Ascending aorta (tissue), 2 donors: ENCODE measurements around the gene HACD3. TPM values are rescaled to one million over a fixed set of nuclear protein-coding genes. Genes with fewer than 3 reads are reported as not detected.
A peak's percentile ranks its signal among the peaks of the same experiment; 100 is the strongest.

ENCODE experiments used
- DNase-seq, 2 donors: peaks; one replicate each; pipeline ENCODE4 v3.0.0-alpha.2; 2019; ENCODE audit warnings: low spot score in 2 of 2
- H3K27ac ChIP-seq, 2 donors: fragments of 200-600 bp; sonication (generic); one replicate each; pipeline ENCODE4 v1.5.1; 2016 to 2017; ENCODE audit warnings: mild to moderate bottlenecking in 1 of 2
- H3K27me3 ChIP-seq: fragments of 200-600 bp; sonication (generic); one replicate; pipeline ENCODE4 v1.5.1; 2017
- H3K36me3 ChIP-seq, 2 donors: fragments of 200-600 bp; sonication (generic); one replicate each; pipeline ENCODE4 v1.5.1; 2016
- H3K4me1 ChIP-seq, 2 donors: fragments of 200-600 bp; sonication (generic); one replicate each; pipeline ENCODE4 v1.5.1; 2016 to 2017; ENCODE audit warnings: mild to moderate bottlenecking in 1 of 2
- H3K4me3 ChIP-seq, 2 donors: fragments of 200-600 bp; sonication (generic); one replicate each; pipeline ENCODE4 v1.5.1; 2016 to 2017; ENCODE audit warnings: mild to moderate bottlenecking in 1 of 2
- H3K9me3 ChIP-seq, 2 donors: fragments of 200-600 bp; sonication (generic); one replicate each; pipeline ENCODE4 v1.5.1; 2016
- intact Hi-C: fragments of 100-400 bp; cut with DNase I; formaldehyde crosslinking; loops from one replicate; pipeline ENCODE4 v1.15.1; 2023
- total RNA-seq: library from RNA; depleted of rRNA; stranded (reverse); fragments of >200 nt; gene quantifications from one replicate; pipeline ENCODE4 v1.1.0, GENCODE V29; 2016
- TF ChIP-seq, protein P1 (sequence below), 3 experiments: fragments of 200-600 bp in 2 of 3; fragments of 450-650 bp in 1 of 3; sonication (generic) in 2 of 3; IDR thresholded peaks; one replicate each; pipeline ENCODE4 v1.5.1; 2016 to 2019; ENCODE audit warnings: antibody characterized with exemption in 3 of 3, mild to moderate bottlenecking in 1 of 3, moderate library complexity in 1 of 3

HACD3 gene
- total RNA-seq, 1 donor from 2014 or later, result 46.2 TPM

DNA sequence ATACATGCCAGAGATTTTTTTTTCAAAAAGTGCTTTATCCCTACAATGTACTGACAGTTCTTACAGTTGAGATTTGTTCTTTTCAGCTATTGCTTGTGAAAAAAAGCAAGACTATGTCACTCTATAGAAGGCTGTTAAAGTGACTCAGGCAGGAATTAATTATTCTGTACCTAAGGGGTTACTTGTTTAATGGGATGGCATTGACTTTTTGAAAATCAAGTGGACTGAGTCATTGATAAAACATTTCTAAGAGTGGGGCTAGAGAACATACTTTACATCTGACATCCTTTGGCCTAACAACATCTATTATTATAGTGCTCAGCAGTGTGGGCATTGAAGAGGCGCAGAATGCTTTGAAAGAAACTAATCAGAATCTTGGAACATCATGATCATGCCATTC, 46.4 kb downstream of the HACD3 start:
- TF ChIP-seq, protein P1, sequence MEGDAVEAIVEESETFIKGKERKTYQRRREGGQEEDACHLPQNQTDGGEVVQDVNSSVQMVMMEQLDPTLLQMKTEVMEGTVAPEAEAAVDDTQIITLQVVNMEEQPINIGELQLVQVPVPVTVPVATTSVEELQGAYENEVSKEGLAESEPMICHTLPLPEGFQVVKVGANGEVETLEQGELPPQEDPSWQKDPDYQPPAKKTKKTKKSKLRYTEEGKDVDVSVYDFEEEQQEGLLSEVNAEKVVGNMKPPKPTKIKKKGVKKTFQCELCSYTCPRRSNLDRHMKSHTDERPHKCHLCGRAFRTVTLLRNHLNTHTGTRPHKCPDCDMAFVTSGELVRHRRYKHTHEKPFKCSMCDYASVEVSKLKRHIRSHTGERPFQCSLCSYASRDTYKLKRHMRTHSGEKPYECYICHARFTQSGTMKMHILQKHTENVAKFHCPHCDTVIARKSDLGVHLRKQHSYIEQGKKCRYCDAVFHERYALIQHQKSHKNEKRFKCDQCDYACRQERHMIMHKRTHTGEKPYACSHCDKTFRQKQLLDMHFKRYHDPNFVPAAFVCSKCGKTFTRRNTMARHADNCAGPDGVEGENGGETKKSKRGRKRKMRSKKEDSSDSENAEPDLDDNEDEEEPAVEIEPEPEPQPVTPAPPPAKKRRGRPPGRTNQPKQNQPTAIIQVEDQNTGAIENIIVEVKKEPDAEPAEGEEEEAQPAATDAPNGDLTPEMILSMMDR (IDR thresholded peaks at IDR 0.05), result no peak
- DNase-seq, result no peak
- Histone ChIP-seq H3K27me3 (no peaks in the 10 kb centered on the region), H3K4me3 (no peak overlapping the region), H3K27ac (no peak overlapping the region), H3K9me3 (no peaks in the 10 kb centered on the region), H3K36me3 (peaks cover 32 to 72% of the 10 kb centered on the region in 2 donors), H3K4me1 (no peaks in the 10 kb centered on the region)
- intact Hi-C loops, result no loop called here

DNA sequence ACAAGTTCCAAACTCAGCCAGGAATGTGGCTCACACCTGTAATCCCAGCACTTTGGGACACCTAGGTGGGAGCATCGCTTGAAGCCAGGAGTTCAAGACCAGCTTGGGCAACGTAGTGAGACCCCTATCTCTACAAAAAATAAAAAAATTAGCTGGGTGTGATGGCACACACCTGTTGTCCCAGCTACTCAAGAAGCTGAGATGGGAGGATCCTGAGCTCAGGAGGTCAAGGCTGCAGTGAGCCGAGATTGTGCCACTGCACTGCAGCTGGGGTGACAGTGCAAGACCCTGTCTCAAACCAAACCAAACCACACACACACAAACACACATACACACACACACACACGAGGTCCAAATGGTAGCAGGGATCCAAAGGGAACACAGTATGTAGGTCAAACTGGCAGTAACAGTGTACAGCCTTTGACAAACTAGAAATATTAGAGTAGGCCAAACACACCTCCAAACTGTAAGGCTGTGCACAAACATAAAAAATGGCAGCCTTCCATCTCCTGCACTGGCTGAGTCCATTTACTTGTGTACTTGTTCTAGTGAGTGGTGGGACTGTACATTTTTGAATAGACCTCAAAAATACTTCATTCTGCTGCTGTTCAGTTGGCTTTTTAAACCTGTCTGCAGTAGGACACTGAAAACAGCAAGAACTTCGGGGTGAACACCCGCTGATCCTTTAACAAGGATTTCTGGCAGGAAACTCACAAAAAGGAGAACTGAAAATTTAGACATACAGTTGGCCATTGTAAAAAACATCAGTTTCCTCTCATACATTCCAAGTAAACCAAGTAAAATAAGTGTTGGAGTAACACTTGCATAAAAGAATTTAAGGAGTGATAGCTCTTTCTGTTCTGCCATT, 47.1 kb downstream of the HACD3 start:
- H3K4me1 ChIP-seq, result no peaks in the 10 kb centered on the region
- H3K9me3 ChIP-seq, result no peaks in the 10 kb centered on the region
- intact Hi-C loops, result no loop called here
- peaks cover 34 to 76% of the 10 kb centered on the region in 2 donors for H3K36me3 ChIP-seq
- H3K27me3 ChIP-seq, result no peaks in the 10 kb centered on the region
- no peak overlapping the region for H3K27ac ChIP-seq
- no peak for DNase-seq
- no peak overlapping the region for H3K4me3 ChIP-seq
- TF ChIP-seq, protein P1 (IDR thresholded peaks at IDR 0.05), result no peak

DNA sequence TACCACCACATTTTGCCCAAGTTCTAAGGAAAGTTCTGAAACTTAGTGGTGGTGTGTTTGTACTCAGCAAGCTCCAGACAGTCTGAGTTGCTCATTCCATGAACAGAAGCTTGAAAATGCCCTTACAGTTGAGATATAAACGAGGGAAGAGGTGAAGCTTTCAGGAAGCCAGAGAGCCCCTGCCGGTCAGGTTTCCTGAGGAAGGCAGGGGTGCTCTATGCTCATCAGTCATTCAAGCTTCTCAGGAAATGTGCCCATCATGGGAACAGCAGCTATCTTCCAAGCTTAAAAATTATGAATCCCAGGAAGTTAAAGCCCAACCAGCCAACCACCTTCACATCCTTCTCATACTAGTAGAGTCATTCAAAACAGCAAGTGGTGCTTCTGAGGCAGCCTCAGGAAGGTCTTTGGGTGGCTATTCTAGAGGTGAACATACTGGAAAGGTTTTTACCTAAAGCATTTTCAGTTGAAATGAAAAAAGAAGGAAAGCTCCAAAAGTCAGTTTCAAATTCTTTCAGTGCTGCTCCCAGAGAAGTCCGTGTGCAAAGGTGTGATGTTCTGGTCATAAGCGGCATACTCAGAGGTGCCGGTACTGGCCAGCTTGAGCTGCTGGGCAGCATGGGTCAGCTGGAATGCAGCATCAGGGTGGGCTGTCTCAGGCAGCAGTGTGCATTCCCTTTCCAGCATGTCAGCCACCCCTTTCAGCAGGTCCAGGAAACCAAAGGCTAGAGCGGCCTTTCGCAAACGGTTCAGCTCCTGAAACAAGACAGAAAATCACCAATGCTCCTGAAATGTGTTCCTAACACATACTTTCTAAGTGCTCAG, 48.9 kb downstream of the HACD3 start:
- no peak for DNase-seq
- Histone ChIP-seq H3K4me1 (no peaks in the 10 kb centered on the region), H3K27me3 (no peaks in the 10 kb centered on the region), H3K27ac (peak overlapping the region in 1 of 2 donors; percentile 4), H3K36me3 (peaks cover 35 to 81% of the 10 kb centered on the region in 2 donors), H3K9me3 (no peaks in the 10 kb centered on the region), H3K4me3 (no peak overlapping the region)
- TF ChIP-seq, protein P1 (IDR thresholded peaks at IDR 0.05), result no peak
- intact Hi-C loops, result no loop called here

DNA sequence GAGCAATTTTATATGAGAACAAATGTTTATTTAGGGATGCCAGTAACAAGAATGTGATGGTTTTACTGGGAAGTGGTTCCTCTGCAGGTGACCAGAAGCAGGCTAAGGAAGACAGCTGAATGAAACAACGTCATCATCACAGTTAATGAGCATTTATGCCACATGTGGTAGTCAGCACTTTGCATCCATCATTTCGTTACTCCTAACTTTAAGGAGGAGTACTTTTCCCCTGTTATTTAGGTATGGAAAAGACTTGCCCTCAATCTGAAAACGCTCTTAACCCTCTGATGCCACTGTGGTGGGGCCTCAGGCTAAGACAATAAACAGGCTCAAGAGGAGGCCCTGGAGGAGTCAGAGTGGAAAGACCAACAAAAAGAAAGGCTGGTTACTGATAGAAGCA, 49.5 kb downstream of the HACD3 start:
- Histone ChIP-seq H3K27me3 (no peaks in the 10 kb centered on the region), H3K9me3 (no peaks in the 10 kb centered on the region), H3K4me3 (no peak overlapping the region), H3K36me3 (peaks cover 35 to 88% of the 10 kb centered on the region in 2 donors), H3K4me1 (no peaks in the 10 kb centered on the region), H3K27ac (no peak overlapping the region)
- intact Hi-C loops, result no loop called here
- no peak for DNase-seq
- TF ChIP-seq, protein P1 (IDR thresholded peaks at IDR 0.05), result no peak

DNA sequence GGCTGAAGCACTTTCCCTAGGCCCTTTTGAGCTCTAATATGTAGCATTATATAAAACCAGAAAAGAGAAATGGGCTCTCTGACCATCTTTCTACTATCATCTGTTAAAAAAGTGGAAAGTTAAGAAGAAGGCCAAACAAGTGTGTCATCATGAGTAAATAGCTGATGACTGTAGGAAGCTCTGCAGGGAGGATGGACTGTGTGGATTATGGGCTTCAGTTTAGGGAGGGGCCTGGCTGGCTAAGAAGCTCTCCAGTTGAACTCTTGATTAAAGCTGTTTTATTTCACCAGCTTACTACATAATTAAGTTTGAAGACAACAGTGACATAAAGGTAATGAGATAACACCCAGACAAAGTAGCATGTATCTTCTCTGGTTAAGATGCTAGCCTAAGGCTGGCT, 50.0 kb downstream of the HACD3 start:
- no peak for DNase-seq
- H3K4me1 ChIP-seq, result no peaks in the 10 kb centered on the region
- no peak overlapping the region for H3K4me3 ChIP-seq
- no peaks in the 10 kb centered on the region for H3K27me3 ChIP-seq
- intact Hi-C loops, result no loop called here
- H3K9me3 ChIP-seq, result no peaks in the 10 kb centered on the region
- TF ChIP-seq, protein P1 (IDR thresholded peaks at IDR 0.05), result no peak
- H3K27ac ChIP-seq, result no peak overlapping the region
- peaks cover 38 to 91% of the 10 kb centered on the region in 2 donors for H3K36me3 ChIP-seq
